ENCODE results near the gene LYRM7. TPM values are rescaled to one million over a fixed set of nuclear protein-coding genes. Genes with fewer than 3 reads are reported as not detected.

LYRM7 gene
- total RNA-seq, 1 experiment from 2014 or later: 17.3 TPM

- H3K27me3 ChIP-seq (replicated peaks; ENCODE audit: insufficient read depth, low read depth, low read length, poor library complexity): no peaks in the 10 kb centered on the region
- intact Hi-C loops (cut with micrococcal nuclease; ENCODE audit: unreplicated experiment): no loop called here
- no peak overlapping the region for H3K27ac ChIP-seq (ENCODE audit: low read depth, low read length, poor library complexity, severe bottlenecking)
- DNase-seq (ENCODE audit: low spot score): no peak
- H3K4me3 ChIP-seq (ENCODE audit: low read depth, low read length, poor library complexity, severe bottlenecking): no peak overlapping the region
- H3K4me1 ChIP-seq (ENCODE audit: insufficient read depth, low read length, poor library complexity, severe bottlenecking): no peaks in the 10 kb centered on the region
- ChIA-PET POLR2A (ENCODE audit: low non-redundant PET) (interaction anchor here (0.5 kb wide), 1 partner anchor 176 kb away, joined by 3 read pairs; no protein-coding TSS in a partner anchor), CTCF (no interaction called here)
- no peak for TF ChIP-seq EZH2 (IDR thresholded peaks at IDR 0.05; ENCODE audit: borderline replicate concordance, low read depth, low read length, poor library complexity, severe bottlenecking)
- no peak for TF ChIP-seq CTCF (conservative IDR thresholded peaks at IDR 0.05; ENCODE audit: low read depth, low read length)
- H3K36me3 ChIP-seq (ENCODE audit: insufficient read depth, low read length, poor library complexity, severe bottlenecking): no peaks in the 10 kb centered on the region
- H3K9me3 ChIP-seq (ENCODE audit: low read depth, low read length, poor library complexity, severe bottlenecking): no peaks in the 10 kb centered on the region
- BruUV-seq (replicated peaks): no TSS peak
These were observed 25.6 kb downstream of the LYRM7 start for GRCh38 chr5:131196331-131196730.

GRCh38 chr5:131198625-131199024 is 27.9 kb downstream of the LYRM7 start:
- H3K4me1 ChIP-seq (ENCODE audit: insufficient read depth, low read length, poor library complexity, severe bottlenecking): no peaks in the 10 kb centered on the region
- no peaks in the 10 kb centered on the region for H3K9me3 ChIP-seq (ENCODE audit: low read depth, low read length, poor library complexity, severe bottlenecking)
- DNase-seq (ENCODE audit: low spot score): no peak
- CTCF ChIA-PET: no interaction called here
- intact Hi-C loops (cut with micrococcal nuclease; ENCODE audit: unreplicated experiment): no loop called here
- no peak for TF ChIP-seq EZH2 (IDR thresholded peaks at IDR 0.05; ENCODE audit: borderline replicate concordance, low read depth, low read length, poor library complexity, severe bottlenecking)
- no peak for TF ChIP-seq CTCF (conservative IDR thresholded peaks at IDR 0.05; ENCODE audit: low read depth, low read length)
- H3K4me3 ChIP-seq (ENCODE audit: low read depth, low read length, poor library complexity, severe bottlenecking): no peak overlapping the region
- BruUV-seq (replicated peaks): no TSS peak
- H3K36me3 ChIP-seq (ENCODE audit: insufficient read depth, low read length, poor library complexity, severe bottlenecking): no peaks in the 10 kb centered on the region
- no peak overlapping the region for H3K27ac ChIP-seq (ENCODE audit: low read depth, low read length, poor library complexity, severe bottlenecking)
- POLR2A ChIA-PET (ENCODE audit: low non-redundant PET): interaction anchor here (0.6 kb wide), 1 partner anchor 556 kb away, joined by 3 read pairs; no protein-coding TSS in a partner anchor
- no peaks in the 10 kb centered on the region for H3K27me3 ChIP-seq (replicated peaks; ENCODE audit: insufficient read depth, low read depth, low read length, poor library complexity)

GRCh38 chr5:131200560-131200959 is 29.8 kb downstream of the LYRM7 start:
- Histone ChIP-seq H3K27me3 (replicated peaks; ENCODE audit: insufficient read depth, low read depth, low read length, poor library complexity) (no peaks in the 10 kb centered on the region), H3K36me3 (ENCODE audit: insufficient read depth, low read length, poor library complexity, severe bottlenecking) (no peaks in the 10 kb centered on the region), H3K4me1 (ENCODE audit: insufficient read depth, low read length, poor library complexity, severe bottlenecking) (no peaks in the 10 kb centered on the region), H3K4me3 (ENCODE audit: low read depth, low read length, poor library complexity, severe bottlenecking) (no peak overlapping the region), H3K9me3 (ENCODE audit: low read depth, low read length, poor library complexity, severe bottlenecking) (no peaks in the 10 kb centered on the region), H3K27ac (ENCODE audit: low read depth, low read length, poor library complexity, severe bottlenecking) (no peak overlapping the region)
- CTCF ChIA-PET: no interaction called here
- DNase-seq (ENCODE audit: low spot score): no peak
- no TSS peak for BruUV-seq (replicated peaks)
- intact Hi-C loops (cut with micrococcal nuclease; ENCODE audit: unreplicated experiment): no loop called here
- TF ChIP-seq CTCF (conservative IDR thresholded peaks at IDR 0.05; ENCODE audit: low read depth, low read length): no peak
- no peak for TF ChIP-seq EZH2 (IDR thresholded peaks at IDR 0.05; ENCODE audit: borderline replicate concordance, low read depth, low read length, poor library complexity, severe bottlenecking)
- POLR2A ChIA-PET (ENCODE audit: low non-redundant PET): no interaction called here

Data from A673 (cell line).